T-helper 2 cell treated with Interferon-gamma antibody and Interleukin-4, amounts not matched to agents 100 ng/mL and 5 ng/mL, for 36 hours (primary cell): ENCODE results near the gene CYP3A5. TPM values are rescaled to one million over a fixed set of nuclear protein-coding genes. Genes with fewer than 3 reads are reported as not detected.
"Not testable (repeated sequence)": the region's sequence is repeated elsewhere in the genome, so short reads cannot be mapped to it uniquely, and the experiment has no call there.

Experiments
- intact Hi-C: fragments of 100-400 bp; cut with micrococcal nuclease; formaldehyde crosslinking; loops from one replicate; pipeline ENCODE4 v1.15.1; 2023
- total RNA-seq: library from RNA; stranded (reverse); gene quantifications from 2 replicates; pipeline ENCODE4 v1.2.3, GENCODE V29; 2022

The CYP3A5 gene
- total RNA-seq, 1 donor from 2014 or later: not detected

DNA sequence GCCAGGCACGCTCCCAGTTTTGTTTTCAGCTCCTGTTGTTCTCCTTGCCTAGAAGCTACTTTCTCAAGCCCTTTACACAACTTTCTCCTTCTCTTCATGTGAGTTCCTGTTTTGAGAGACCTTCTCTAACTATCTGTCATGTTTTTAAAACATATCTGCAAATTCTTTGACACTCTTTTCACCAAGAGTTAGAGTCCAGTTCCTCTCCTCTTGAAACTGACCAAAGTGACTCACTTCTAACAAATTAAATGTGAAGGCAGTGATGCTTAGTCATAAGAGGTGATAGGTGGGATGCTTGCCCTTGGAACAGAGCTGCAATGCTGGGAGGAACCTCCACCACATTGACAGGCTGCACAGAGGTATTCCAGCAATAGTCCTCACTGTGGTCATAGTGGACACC, 37.8 kb downstream of the CYP3A5 start:
- intact Hi-C loops: no loop called here

DNA sequence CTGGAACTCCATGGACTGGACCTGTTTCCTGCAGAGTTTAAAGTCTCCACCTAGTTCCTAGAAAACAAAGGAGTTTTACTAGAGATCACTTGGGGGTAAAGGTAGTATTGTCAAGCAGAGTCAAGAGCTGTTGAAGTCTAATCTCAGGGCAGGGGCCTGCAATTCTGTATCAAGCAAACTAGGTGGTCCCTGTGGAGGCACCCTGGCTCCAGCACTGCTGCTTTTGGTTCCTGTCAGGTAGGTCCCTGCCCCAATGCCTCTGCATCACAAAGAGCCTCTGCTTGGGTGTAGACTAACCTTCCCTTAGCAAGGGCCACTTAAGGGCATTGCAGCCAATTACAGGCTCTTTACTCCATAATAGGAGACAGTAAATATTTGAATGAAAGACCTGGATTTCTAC, 40.5 kb downstream of the CYP3A5 start:
- intact Hi-C loops: no loop called here

DNA sequence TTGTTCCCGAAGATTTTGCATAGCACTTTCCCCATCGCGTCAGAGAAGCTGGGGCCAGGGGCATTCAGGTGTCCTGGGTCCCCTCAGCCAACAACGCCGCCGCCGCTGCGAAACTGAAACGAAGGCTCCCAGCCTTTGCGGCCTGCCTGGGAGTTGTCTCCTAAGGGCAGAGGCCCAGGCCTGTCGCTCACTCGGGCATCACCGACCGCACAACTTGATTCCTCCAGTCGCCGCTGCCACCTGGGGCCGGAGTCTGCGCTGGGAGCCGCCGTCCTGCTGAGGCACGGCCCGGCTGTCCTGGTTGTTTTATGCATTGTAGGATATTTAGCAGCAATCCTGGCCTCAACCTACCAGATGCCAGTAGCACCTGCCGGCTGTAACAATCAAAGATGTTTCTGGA, 41.1 kb downstream of the CYP3A5 start:
- intact Hi-C loops: no loop called here

DNA sequence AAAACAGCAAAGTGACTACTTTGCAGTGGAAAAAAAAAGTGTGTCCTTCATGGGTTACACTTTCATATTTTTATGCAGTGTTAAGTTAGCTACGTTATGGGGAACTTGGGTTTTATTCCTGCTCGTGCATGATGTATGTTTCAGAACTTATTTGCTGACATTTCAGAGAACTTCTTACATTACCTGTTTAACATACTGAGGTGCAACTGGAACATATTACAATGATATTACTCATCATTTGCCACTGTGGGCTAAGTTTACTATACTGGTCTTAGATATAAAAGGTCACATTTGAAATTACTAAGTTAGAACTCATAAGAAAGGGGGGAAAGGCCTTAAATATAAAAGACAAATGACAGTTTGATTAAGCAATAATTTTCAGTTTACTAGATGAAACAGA, 42.4 kb downstream of the CYP3A5 start:
- intact Hi-C loops: not testable (repeated sequence)

DNA sequence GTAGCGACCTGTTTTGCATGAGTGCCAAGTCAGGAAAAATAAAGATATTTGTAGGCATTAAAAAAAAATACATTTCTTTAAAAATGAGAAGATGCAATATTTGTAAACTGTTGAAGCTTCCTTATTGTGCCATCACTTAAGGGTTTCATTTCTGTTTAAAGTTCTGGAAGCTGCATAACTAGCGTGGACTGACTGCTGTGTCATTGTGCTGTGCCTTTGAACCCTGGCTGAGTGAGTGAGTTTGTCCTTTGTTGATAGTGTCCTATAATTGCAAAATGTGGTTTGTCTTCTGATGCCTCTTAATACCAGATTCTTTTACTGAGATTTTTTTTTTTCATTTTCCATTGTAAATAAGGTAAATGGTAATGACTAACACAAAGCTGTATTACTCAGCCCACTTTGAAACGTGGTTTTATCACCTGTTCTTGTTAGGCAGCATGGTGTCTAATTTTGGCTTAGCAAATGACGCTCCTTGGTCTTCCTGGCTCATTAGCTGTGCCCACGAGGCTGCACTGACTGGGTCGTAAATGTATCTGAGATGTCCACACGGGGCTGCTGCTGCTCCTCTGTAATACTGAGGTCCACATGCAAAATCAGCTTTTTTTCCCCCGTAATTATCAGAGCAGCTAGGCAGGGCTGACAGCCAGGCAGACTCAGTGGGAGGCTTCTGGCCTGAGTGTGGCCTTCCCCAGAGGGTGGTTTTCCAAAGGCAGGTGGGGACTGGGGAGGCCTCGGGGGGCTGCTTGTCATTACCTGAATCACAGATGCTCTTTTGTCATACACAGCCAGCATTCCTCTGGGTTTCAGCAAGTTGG, 48.3 kb downstream of the CYP3A5 start:
- intact Hi-C loops: no loop called here

DNA sequence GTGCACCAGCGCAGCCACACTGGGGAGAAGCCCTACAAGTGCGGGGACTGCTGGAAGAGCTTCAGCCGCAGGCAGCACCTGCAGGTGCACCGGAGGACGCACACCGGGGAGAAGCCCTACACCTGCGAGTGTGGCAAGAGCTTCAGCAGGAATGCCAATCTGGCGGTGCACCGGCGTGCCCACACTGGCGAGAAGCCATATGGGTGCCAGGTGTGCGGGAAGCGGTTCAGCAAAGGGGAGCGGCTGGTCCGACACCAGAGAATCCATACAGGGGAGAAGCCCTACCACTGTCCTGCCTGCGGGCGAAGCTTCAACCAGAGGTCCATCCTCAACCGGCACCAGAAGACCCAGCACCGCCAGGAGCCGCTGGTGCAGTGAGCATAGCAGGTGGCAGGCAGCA, 50.2 kb downstream of the CYP3A5 start:
- intact Hi-C loops: loop anchor here (5.0 to 10.0 kb wide), 3 partner anchors 208 to 455 kb away; partner anchors contain the start of genes COPS6 and ZNF3

DNA sequence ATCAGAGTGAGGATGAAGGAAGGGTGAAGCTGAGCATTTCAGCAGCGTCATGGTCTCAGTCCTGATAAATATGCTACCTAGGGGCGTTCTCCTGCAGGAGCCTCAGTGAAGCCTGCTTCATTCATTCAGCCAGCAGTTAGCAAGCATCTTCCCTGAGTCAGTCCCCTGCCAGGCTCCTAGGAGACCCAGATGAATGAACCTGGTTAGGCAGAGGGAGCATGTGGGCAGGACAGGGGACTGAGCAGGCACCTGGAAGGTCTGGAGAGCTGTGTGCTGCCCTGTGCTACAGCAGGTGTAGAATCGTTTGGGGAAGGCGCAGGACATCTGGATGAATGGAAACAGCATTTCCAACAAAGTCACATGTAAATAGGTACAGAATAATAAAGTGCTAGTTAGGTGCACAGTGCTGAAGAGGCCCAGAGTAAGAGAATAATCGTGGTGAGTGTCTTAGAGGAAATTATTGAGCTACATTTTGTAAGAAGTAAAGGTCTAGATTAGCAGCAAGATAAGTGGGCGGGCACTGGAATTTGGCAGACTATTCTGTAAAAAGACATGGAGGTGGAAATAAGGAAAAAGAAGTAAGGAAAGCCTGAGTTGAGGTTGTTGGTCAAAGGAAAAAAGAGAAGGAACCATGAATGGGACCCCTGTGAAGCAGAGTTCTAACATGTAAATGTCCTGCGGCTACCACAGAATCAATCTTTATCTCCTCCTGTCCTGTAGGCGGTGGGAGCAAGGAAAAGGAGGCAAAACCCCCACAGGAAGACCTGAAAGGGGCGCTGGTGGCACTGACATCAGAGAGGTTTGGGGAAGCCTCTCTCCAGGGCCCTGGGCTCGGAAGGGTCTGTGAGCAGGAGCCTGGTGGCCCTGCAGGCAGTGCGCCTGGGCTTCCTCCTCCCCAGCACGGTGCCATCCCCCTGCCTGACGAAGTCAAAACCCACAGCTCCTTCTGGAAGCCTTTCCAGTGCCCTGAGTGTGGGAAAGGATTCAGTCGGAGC, 51.0 kb downstream of the CYP3A5 start:
- intact Hi-C loops: loop anchor here (5.0 to 10.0 kb wide), 3 partner anchors 209 to 456 kb away; partner anchors contain the start of genes COPS6 and ZNF3

DNA sequence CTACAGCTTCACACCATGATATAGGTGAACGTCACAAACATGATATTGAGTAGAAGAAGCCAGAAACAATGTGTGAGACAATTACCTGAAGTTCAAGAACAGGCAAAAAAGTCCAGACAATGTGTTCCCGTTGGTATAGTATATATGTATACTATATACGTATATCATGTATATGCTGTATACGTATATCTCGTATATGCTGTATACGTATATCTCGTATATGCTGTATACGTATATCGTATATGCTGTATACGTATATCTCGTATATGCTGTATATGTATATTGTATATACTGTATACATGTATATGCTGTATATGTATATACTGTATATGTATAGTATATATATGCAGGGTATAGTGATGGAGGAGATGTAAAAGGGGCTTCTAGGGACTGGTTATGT, 52.3 kb downstream of the CYP3A5 start:
- intact Hi-C loops: loop anchor here (5.0 to 10.0 kb wide), 3 partner anchors 210 to 457 kb away; partner anchors contain the start of genes COPS6 and ZNF3

DNA sequence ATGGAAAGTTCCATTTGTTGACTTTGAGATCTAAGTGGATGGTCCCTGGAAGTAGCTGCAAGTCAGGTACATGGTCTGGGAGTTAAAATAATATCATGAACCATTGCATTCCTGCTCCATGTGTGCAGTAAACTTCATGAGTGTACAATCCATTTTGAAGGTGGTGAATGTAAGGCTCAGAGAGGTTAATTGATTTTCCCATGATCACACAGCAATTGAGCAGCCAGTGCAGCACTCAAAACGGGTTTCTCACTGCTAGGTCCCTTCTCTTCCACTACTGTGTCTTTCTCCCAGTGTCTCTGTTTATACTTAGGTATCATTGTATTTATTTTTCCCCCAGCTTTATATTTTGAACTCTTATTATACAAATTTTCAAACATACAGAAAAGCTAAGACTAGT, 53.1 kb downstream of the CYP3A5 start:
- intact Hi-C loops: loop anchor here (5.0 to 10.0 kb wide), 3 partner anchors 211 to 458 kb away; partner anchors contain the start of genes COPS6 and ZNF3

DNA sequence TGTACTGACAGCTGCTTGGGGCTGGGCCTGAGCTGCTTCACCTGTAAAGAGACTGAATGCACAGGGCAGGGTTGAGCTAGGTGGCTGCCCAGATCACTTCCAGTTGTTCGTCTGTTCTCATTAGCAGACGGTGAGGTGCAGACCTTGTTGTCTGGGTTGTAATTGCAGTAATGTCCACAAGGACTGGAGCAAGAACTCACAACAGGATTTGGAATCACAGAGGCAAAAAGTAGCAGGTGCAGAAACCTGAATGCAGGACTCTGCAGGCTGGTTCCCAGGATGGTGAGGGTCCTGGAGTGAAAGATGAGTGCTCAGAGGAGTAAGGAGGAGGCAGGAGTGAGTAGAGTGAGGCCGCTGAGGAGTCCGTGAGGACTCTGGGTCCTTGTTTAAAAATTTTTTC, 53.8 kb downstream of the CYP3A5 start:
- intact Hi-C loops: loop anchor here (2.0 to 10.0 kb wide), 4 partner anchors 121 to 459 kb away; partner anchors contain the start of genes COPS6, ZKSCAN5 and ZNF3

DNA sequence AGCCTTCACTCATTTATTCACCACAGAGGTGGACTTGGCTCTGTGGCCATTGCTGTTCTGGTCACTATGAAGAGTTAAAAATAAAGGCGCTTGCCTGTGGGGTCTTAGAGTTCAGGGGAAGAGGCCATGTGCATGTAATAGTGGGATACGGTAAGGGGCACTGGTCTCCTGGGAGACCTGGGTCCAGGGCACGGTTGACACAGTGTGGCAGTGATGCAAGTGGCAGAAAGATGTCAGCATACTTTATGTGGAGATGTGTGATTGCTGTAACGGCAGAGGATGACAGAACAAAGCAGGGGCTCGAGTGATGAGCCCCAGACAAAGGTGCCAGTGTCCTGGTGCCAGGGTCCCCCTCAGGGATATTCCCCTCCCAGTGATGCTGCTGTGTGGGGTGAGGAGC, 54.5 kb downstream of the CYP3A5 start:
- intact Hi-C loops: loop anchor here (2.0 to 10.0 kb wide), 4 partner anchors 121 to 459 kb away; partner anchors contain the start of genes COPS6, ZKSCAN5 and ZNF3

DNA sequence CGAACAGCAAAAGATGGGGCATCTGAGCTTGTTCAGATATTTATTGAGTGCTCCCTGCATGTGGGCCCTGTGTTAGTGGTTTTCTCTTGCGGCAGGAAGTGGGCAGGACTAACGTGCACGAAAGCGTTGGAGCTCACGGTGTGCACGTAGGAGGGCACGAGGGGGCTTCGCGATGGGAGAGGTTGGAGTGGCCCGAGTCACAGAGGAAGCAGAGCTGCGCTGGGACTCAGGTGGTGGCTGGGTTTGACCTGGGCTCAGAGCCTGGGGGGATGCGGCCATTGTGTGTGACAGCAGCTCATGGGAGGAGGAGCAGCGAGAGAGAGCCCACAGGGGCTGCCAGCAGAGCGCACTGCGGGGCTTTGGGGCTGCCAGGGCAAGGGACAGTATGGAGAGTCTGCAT, 55.3 kb downstream of the CYP3A5 start:
- intact Hi-C loops: loop anchor here (2.0 to 10.0 kb wide), 2 partner anchors 120 to 460 kb away; partner anchors contain the start of genes COPS6, ZKSCAN5 and ZNF3

DNA sequence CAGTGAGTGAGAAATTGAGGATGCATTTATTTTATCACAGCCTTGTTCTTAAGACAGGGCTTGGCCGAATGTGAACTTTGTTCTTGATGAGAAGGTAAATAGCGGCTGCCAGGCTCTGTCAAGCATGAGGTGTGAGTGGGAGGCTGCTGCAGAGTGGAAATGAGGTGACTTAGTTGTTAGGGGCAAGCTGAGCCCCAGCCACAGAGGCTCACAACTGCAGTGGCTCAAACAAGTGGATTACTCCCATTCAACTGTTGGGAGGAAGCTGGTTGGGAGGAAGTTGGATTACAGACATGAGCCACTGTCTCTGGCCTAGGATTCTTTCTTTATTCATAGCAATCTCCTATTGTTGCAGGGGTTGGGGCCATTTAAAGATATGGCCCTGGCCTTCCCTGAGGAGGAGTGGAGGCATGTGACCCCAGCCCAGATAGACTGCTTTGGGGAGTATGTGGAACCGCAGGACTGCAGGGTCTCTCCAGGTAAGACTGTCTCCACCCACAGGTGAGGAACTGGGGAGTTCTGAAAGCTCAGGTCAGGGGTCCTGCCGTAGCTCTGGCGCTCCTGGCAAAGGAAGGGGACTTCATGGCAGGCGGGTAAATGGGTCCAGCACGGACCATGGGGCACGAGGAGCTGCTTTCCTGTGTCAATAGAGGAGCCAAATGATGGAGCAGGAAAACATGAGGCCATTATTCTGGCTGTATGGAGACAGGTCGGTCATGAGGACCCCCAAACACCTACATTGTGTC, 55.9 kb downstream of the CYP3A5 start:
- intact Hi-C loops: loop anchor here (2.0 to 10.0 kb wide), 2 partner anchors 119 to 461 kb away; partner anchors contain the start of genes COPS6, ZKSCAN5 and ZNF3

DNA sequence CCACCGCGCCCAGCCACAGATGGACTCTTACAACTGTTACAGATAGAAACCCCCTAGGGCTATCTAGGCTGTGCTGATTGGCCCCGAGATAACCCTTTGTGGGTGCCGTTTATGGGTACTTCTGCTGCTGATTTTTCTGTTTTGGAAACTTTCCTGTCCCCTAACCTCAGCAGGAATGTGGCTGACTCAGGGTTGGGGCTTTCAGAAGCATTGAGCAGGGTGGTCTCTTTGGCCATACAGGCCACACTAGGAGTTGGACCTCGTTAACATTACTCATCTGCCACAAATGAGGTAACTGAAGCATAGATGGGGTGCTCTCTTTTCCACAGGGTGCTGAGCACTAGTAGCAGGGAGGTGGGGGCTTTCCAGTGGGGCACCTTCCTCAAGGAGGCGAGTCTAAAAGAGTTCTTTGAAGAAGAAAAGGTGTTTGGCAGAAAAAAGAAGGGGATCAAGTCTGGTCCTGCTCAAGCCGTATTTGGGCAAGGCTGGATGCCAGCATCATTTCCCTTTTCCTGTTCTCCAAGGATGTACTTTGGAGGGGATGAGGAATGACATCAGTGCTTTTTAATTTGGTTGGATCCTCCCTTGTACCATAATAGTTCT, 56.6 kb downstream of the CYP3A5 start:
- intact Hi-C loops: loop anchor here (10.0 kb wide), 1 partner anchor 462 kb away; the partner anchor contains the start of genes COPS6 and ZNF3

DNA sequence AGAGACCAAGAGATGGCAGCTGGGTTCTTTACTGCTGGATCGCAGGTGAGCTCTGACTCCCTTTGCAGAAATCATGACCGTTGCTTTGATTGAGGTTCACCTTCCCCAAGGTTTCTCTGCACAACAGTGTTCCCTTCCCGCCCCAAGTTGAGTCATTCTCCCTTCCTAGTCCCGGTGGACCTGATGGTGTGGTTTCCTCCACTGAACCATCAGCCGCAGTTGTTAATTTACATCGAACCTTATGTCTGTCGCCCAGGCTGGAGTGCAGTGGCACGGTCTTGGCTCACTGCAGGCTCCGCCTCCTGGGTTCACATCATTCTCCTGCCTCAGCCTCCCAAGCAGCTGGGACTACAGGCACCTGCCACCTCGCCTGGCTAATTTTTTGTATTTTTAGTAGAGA, 57.2 kb downstream of the CYP3A5 start:
- intact Hi-C loops: loop anchor here (10.0 kb wide), 1 partner anchor 462 kb away; the partner anchor contains the start of genes COPS6 and ZNF3

DNA sequence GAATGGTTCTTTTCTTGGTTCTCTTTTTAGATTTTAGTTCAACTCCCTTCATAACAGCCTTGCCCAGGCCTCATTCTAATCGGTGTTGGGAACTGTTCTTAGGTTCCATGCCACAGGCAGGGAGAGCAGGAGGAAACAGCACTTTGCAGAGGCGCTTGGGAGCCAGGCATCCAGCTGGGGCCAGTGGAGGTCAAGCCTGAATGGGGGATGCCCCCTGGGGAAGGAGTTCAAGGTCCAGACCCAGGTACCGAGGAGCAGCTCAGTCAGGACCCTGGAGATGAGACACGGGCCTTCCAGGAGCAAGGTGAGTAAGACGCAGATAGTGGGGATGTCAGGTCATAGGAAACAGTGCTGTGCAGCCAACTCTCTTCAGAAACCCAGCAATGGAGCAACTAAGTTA, 58.5 kb downstream of the CYP3A5 start:
- intact Hi-C loops: loop anchor here (10.0 kb wide), 1 partner anchor 464 kb away; the partner anchor contains the start of genes COPS6 and ZNF3

DNA sequence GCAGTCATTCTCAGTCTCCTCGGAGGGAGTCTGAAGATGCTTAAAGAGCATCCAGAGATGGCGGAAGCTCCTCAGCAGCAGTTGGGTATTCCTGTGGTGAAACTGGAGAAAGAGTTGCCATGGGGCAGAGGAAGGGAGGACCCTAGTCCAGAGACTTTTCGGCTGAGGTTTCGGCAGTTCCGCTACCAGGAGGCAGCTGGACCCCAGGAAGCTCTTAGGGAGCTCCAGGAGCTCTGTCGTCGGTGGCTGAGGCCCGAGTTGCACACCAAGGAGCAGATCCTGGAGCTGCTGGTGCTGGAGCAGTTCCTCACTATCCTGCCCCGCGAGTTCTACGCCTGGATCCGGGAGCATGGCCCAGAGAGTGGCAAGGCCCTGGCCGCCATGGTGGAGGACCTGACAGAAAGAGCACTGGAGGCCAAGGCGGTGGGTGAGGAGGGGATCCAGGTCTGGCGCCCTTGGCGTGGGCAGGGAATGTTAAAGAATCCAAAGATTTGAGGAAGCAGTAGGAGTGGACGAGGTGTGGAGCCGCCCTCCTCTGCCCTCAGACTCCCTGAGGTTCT, 60.1 kb downstream of the CYP3A5 start:
- intact Hi-C loops: loop anchor here (10.0 kb wide), 1 partner anchor 465 kb away; the partner anchor contains the start of genes COPS6 and ZNF3

DNA sequence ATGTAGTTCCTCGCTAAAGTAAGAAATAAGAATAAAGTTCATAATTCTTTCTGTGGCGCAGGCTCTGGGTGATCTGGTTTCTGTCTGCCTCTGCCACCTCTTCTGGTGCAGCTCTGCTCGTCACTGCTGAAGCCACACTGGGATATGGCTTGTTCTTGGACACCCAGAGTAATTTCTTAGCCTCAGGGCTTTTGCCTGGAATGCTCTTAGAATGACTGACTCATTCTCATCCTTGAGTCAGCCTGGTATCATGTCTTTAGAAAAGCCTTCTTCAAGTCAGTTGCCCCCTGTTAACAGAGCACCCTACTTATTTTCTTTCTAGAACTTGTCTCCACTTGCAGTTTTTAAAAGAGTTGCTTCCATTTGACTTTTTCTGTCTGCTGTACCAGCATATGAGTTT, 61.1 kb downstream of the CYP3A5 start:
- intact Hi-C loops: no loop called here

DNA sequence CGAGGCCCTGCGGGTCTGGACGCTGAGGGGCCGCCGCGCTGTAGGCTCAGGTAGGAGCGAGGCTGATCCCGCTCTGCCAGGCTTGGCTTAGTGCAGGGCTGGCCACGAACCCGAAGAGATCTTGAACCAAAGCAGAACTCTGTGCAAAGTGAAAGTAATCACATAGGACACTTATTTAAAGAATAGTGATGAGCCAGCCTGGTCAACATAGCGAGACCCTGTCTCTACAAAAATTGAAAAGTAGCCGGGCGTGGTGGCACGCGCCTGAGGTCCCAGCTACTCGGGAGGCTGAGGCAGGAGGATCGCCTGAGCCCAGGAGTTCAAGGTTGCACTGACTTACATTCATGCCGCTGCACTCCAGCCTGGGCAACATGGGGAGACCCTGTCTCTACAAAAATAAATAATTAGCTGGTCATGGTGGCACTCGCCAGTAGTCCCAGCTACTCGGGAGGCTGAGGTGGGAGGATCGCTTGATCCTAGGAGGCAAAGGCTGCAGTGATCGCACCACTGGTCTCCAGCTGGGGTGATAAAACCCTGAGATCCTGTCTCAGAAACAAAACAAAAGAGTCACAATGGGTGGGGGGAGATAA, 62.5 kb downstream of the CYP3A5 start:
- intact Hi-C loops: no loop called here
